Astrocyte (in vitro differentiated cells and primary cell): ENCODE measurements around the gene MTCH1. TPM values are rescaled to one million over a fixed set of nuclear protein-coding genes. Genes with fewer than 3 reads are reported as not detected.

Experiments
- DNase-seq: peaks from one replicate; pipeline ENCODE4 v3.0.0-alpha.2; 2010; ENCODE audit warnings: low read depth
- FAIRE-seq: peaks from 2 replicates; lab custom pipeline; 2011; peaks lifted over from hg19 to GRCh38; lab: Jason Lieb, UNC
- H2AFZ ChIP-seq: 2 replicates; pipeline ENCODE4 v1.6.0; 2012; ENCODE audit warnings: low read depth, low read length, inconsistent platforms
- H3K27ac ChIP-seq: 2 replicates; pipeline ENCODE4 v1.5.1; 2011; ENCODE audit warnings: low read depth, low read length, inconsistent platforms
- H3K27me3 ChIP-seq: 2 replicates; pipeline ENCODE4 v1.6.0; 2011; ENCODE audit warnings: low read length, inconsistent platforms; ENCODE audit not compliant: insufficient read depth
- H3K36me3 ChIP-seq: 2 replicates; pipeline ENCODE4 v1.5.1; 2011; ENCODE audit warnings: low read length, inconsistent platforms; ENCODE audit not compliant: insufficient read depth
- H3K4me1 ChIP-seq: 2 replicates; pipeline ENCODE4 v1.5.1; 2011; ENCODE audit warnings: low read length, inconsistent platforms; ENCODE audit not compliant: insufficient read depth
- H3K4me2 ChIP-seq: 2 replicates; pipeline ENCODE4 v1.6.0; 2012; ENCODE audit warnings: low read length, inconsistent platforms
- H3K4me3 ChIP-seq: 2 replicates; pipeline ENCODE4 v1.5.1; 2011; ENCODE audit warnings: low read depth, mild to moderate bottlenecking, low read length, inconsistent platforms; ENCODE audit not compliant: insufficient read depth
- H3K79me2 ChIP-seq: 2 replicates; pipeline ENCODE4 v1.6.0; 2012; ENCODE audit warnings: mild to moderate bottlenecking, low read length, inconsistent platforms; ENCODE audit not compliant: insufficient read depth
- H3K9ac ChIP-seq: 2 replicates; pipeline ENCODE4 v1.6.0; 2012; ENCODE audit warnings: mild to moderate bottlenecking, low read length, inconsistent platforms
- H3K9me3 ChIP-seq: 2 replicates; pipeline ENCODE4 v1.5.1; 2012; ENCODE audit warnings: low read depth, mild to moderate bottlenecking, low read length, inconsistent platforms; ENCODE audit not compliant: insufficient read depth
- H4K20me1 ChIP-seq: 2 replicates; pipeline ENCODE4 v1.6.0; 2012; ENCODE audit warnings: low read length, inconsistent platforms; ENCODE audit not compliant: insufficient read depth
- H3K27ac Mint-ChIP-seq: one replicate; pipeline ENCODE4 v1.8.0; 2021; ENCODE audit warnings: mild to moderate bottlenecking, mixed read lengths; ENCODE audit not compliant: unreplicated experiment
- H3K27me3 Mint-ChIP-seq: one replicate; pipeline ENCODE4 v1.8.0; 2021; ENCODE audit warnings: low read depth, mixed read lengths; ENCODE audit not compliant: unreplicated experiment
- H3K36me3 Mint-ChIP-seq: one replicate; pipeline ENCODE4 v1.8.0; 2021; ENCODE audit warnings: low read depth, mixed read lengths; ENCODE audit not compliant: unreplicated experiment
- H3K4me1 Mint-ChIP-seq: one replicate; pipeline ENCODE4 v1.8.0; 2021; ENCODE audit warnings: low read depth, mixed read lengths; ENCODE audit not compliant: unreplicated experiment
- H3K4me3 Mint-ChIP-seq: one replicate; pipeline ENCODE4 v1.8.0; 2021; ENCODE audit warnings: mild to moderate bottlenecking, moderate library complexity, mixed read lengths; ENCODE audit not compliant: unreplicated experiment
- H3K9me3 Mint-ChIP-seq: one replicate; pipeline ENCODE4 v1.8.0; 2021; ENCODE audit warnings: mild to moderate bottlenecking, mixed read lengths; ENCODE audit not compliant: unreplicated experiment
- EZH2 ChIP-seq: IDR thresholded peaks from 2 replicates; pipeline ENCODE4 v1.6.1; 2012; ENCODE audit warnings: mild to moderate bottlenecking, low read length, inconsistent platforms; ENCODE audit not compliant: insufficient read depth
- total RNA-seq: library from RNA; stranded (reverse); gene quantifications from 2 replicates; pipeline ENCODE4 v1.2.1, GENCODE V29; 2021
- TF ChIP-seq, protein P1 (sequence below): IDR thresholded peaks from 2 replicates; pipeline ENCODE4 v1.5.1; 2011; ENCODE audit warnings: low read depth, mild to moderate bottlenecking, inconsistent platforms, low read length, moderate library complexity; ENCODE audit not compliant: insufficient read depth

MTCH1 gene
- total RNA-seq, 1 donor from 2014 or later: 311 TPM

DNA sequence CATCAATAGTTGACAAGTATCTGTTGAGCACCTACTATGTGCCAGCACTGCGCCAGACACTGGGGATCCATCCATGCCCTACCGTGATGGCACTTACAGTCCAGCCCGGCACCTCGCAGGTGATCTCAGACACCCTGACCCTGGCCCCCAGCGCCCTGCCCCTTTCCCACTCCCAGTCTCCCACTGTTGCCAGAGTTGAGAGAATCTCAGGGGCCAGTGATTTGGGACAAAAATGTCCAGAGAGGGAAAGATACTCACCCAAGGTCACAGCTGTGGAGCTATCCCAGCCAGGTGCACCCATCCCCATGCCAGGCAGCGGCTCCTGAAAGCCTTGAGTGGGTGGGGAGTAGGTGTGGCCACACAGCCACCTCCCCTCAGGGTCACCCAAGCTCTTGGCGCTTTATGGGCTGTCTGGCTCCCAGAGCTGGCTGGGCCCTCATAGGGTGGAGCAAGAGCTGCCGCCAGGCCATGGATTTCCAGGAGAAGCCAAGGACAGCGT lies 28.2 kb downstream of the MTCH1 start:
- Histone ChIP-seq H3K79me2 (no peaks in the 10 kb centered on the region), H3K27ac (no peak overlapping the region), H3K27me3 (no peaks in the 10 kb centered on the region), H3K4me2 (no peak overlapping the region), H3K9me3 (no peaks in the 10 kb centered on the region), H2AFZ (no peak overlapping the region), H3K36me3 (no peaks in the 10 kb centered on the region), H3K4me3 (no peak overlapping the region), H3K9ac (no peak overlapping the region), H3K4me1 (peaks cover 11% of the 10 kb centered on the region), H4K20me1 (no peaks in the 10 kb centered on the region)
- DNase-seq: no peak
- FAIRE-seq: no peak
- Mint-ChIP-seq H3K36me3 (peaks cover 1% of the 10 kb centered on the region), H3K27ac (no peak overlapping the region), H3K27me3 (peaks cover 11% of the 10 kb centered on the region), H3K9me3 (no peaks in the 10 kb centered on the region), H3K4me1 (peaks cover 6% of the 10 kb centered on the region), H3K4me3 (no peak overlapping the region)
- no peak for TF ChIP-seq EZH2
- TF ChIP-seq, protein P1, sequence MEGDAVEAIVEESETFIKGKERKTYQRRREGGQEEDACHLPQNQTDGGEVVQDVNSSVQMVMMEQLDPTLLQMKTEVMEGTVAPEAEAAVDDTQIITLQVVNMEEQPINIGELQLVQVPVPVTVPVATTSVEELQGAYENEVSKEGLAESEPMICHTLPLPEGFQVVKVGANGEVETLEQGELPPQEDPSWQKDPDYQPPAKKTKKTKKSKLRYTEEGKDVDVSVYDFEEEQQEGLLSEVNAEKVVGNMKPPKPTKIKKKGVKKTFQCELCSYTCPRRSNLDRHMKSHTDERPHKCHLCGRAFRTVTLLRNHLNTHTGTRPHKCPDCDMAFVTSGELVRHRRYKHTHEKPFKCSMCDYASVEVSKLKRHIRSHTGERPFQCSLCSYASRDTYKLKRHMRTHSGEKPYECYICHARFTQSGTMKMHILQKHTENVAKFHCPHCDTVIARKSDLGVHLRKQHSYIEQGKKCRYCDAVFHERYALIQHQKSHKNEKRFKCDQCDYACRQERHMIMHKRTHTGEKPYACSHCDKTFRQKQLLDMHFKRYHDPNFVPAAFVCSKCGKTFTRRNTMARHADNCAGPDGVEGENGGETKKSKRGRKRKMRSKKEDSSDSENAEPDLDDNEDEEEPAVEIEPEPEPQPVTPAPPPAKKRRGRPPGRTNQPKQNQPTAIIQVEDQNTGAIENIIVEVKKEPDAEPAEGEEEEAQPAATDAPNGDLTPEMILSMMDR: no peak

GRCh38 chr6:36956446-36956820 lies 29.6 kb downstream of the MTCH1 start:
- peaks cover 6% of the 10 kb centered on the region for H3K4me1 Mint-ChIP-seq
- TF ChIP-seq EZH2: no peak
- TF ChIP-seq, protein P1: no peak
- H3K9me3 ChIP-seq: no peaks in the 10 kb centered on the region
- H3K4me3 Mint-ChIP-seq: no peak overlapping the region
- no peak overlapping the region for H3K4me2 ChIP-seq
- no peaks in the 10 kb centered on the region for H3K27me3 ChIP-seq
- no peak overlapping the region for H3K4me3 ChIP-seq
- no peaks in the 10 kb centered on the region for H3K9me3 Mint-ChIP-seq
- H3K27ac Mint-ChIP-seq: no peak overlapping the region
- H3K79me2 ChIP-seq: no peaks in the 10 kb centered on the region
- no peak overlapping the region for H2AFZ ChIP-seq
- no peak overlapping the region for H3K27ac ChIP-seq
- DNase-seq (no peak), FAIRE-seq (no peak)
- H3K36me3 Mint-ChIP-seq: no peaks in the 10 kb centered on the region
- H3K9ac ChIP-seq: no peak overlapping the region
- no peaks in the 10 kb centered on the region for H4K20me1 ChIP-seq
- no peaks in the 10 kb centered on the region for H3K36me3 ChIP-seq
- peaks cover 8% of the 10 kb centered on the region for H3K27me3 Mint-ChIP-seq
- H3K4me1 ChIP-seq: peaks cover 14% of the 10 kb centered on the region

GRCh38 chr6:36955671-36956445 lies 30.1 kb downstream of the MTCH1 start:
- H3K27ac ChIP-seq: no peak overlapping the region
- no peak overlapping the region for H2AFZ ChIP-seq
- DNase-seq: no peak
- no peak overlapping the region for H3K4me2 ChIP-seq
- Mint-ChIP-seq H3K4me1 (peaks cover 6% of the 10 kb centered on the region), H3K27me3 (peaks cover 8% of the 10 kb centered on the region), H3K9me3 (no peaks in the 10 kb centered on the region), H3K27ac (no peak overlapping the region), H3K4me3 (no peak overlapping the region), H3K36me3 (no peaks in the 10 kb centered on the region)
- H3K36me3 ChIP-seq: no peaks in the 10 kb centered on the region
- H3K4me3 ChIP-seq: no peak overlapping the region
- no peak for FAIRE-seq
- H3K9ac ChIP-seq: no peak overlapping the region
- no peaks in the 10 kb centered on the region for H3K79me2 ChIP-seq
- TF ChIP-seq, protein P1: no peak
- TF ChIP-seq EZH2: no peak
- H3K4me1 ChIP-seq: peaks cover 13% of the 10 kb centered on the region
- no peaks in the 10 kb centered on the region for H4K20me1 ChIP-seq
- H3K27me3 ChIP-seq: no peaks in the 10 kb centered on the region
- no peaks in the 10 kb centered on the region for H3K9me3 ChIP-seq
